ENCODE data around the gene NKAIN4.

DNA sequence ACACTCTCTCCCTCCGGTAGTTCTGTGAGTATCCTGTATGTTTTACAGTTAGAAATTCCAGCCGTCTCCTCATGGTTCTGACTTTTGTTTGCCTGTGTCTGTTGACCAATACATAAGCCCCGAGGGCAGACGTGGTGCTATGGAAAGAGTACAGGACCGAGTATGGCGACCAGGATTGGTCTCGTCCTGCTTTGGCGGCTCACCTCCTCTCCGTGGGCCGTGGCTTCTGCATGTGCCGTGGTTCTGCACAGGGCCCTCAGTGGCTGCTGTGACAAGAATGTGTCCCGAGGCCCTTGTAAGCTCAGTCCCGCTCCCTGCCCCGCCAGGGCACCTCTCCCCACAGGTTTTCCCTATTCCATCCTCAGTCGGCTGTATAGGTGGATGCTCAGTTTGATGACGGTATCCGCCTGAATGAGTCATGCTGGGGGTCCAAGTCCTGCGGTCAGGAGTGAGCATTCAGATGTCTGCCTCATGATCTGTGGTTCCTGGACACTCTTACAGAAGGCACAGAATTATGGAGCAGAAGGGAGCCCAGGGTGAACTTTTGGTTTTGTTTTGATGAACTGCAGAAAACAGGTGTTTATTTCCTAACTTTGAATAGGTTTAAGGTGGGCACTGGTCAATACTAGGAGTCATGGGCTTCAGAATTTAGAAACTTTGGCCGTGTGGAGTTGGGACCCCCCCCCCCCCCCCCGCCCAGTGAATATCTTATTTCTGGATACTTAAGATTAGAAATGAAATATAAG, 19.5 kb upstream of the NKAIN4 start:
- TF ChIP-seq, protein P1, sequence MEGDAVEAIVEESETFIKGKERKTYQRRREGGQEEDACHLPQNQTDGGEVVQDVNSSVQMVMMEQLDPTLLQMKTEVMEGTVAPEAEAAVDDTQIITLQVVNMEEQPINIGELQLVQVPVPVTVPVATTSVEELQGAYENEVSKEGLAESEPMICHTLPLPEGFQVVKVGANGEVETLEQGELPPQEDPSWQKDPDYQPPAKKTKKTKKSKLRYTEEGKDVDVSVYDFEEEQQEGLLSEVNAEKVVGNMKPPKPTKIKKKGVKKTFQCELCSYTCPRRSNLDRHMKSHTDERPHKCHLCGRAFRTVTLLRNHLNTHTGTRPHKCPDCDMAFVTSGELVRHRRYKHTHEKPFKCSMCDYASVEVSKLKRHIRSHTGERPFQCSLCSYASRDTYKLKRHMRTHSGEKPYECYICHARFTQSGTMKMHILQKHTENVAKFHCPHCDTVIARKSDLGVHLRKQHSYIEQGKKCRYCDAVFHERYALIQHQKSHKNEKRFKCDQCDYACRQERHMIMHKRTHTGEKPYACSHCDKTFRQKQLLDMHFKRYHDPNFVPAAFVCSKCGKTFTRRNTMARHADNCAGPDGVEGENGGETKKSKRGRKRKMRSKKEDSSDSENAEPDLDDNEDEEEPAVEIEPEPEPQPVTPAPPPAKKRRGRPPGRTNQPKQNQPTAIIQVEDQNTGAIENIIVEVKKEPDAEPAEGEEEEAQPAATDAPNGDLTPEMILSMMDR (conservative IDR thresholded peaks at IDR 0.05; ENCODE audit: low read depth, low read length) = no peak
- no peak for TF ChIP-seq EZH2 (IDR thresholded peaks at IDR 0.05; ENCODE audit: low read length, unreplicated experiment)
